Loucy (cell line): Measurements from ENCODE around the gene TMEM41A.

Experiments
- H2AFZ ChIP-seq: fragments of 200-600 bp; sonication (generic); 2 replicates; pipeline ENCODE4 v1.6.0; 2016; ENCODE audit warnings: antibody characterized with exemption, mild to moderate bottlenecking, low read length, moderate library complexity
- H3F3A ChIP-seq: fragments of 200-600 bp; 2 replicates; pipeline ENCODE4 v1.6.0; 2016; ENCODE audit warnings: antibody characterized with exemption, low read depth, mild to moderate bottlenecking
- H3K27me3 ChIP-seq: fragments of 200-600 bp; sonication (generic); 2 replicates; pipeline ENCODE4 v1.6.1; 2014; ENCODE audit warnings: low read length, mild to moderate bottlenecking; ENCODE audit not compliant: insufficient read depth, poor library complexity, severe bottlenecking
- H3K36me3 ChIP-seq: fragments of 200-600 bp; sonication (generic); 2 replicates; pipeline ENCODE4 v1.6.1; 2016; ENCODE audit warnings: low read length; ENCODE audit not compliant: insufficient read depth
- H3K4me1 ChIP-seq: fragments of 200-600 bp; sonication (generic); 2 replicates; pipeline ENCODE4 v1.5.1; 2014; ENCODE audit warnings: low read length, mild to moderate bottlenecking; ENCODE audit not compliant: insufficient read depth, poor library complexity, severe bottlenecking
- H3K4me2 ChIP-seq: fragments of 200-600 bp; sonication (generic); 2 replicates; pipeline ENCODE4 v1.6.0; 2014; ENCODE audit warnings: antibody characterized with exemption, low read length, low read depth, mild to moderate bottlenecking; ENCODE audit not compliant: poor library complexity, severe bottlenecking
- H3K4me3 ChIP-seq: fragments of 200-600 bp; sonication (generic); 2 replicates; pipeline ENCODE4 v1.5.1; 2014; ENCODE audit warnings: low read length, mild to moderate bottlenecking, mixed read lengths; ENCODE audit not compliant: poor library complexity, severe bottlenecking
- H3K79me2 ChIP-seq: fragments of 200-600 bp; sonication (generic); 2 replicates; pipeline ENCODE4 v1.6.1; 2014; ENCODE audit warnings: low read length; ENCODE audit not compliant: insufficient read depth
- H3K9ac ChIP-seq: fragments of 200-600 bp; sonication (generic); 2 replicates; pipeline ENCODE4 v1.6.0; 2014; ENCODE audit warnings: mild to moderate bottlenecking, low read depth, low read length, moderate library complexity; ENCODE audit not compliant: poor library complexity, severe bottlenecking
- H3K9me2 ChIP-seq: fragments of 200-600 bp; sonication (generic); replicated peaks from 2 replicates; pipeline ENCODE4 v1.6.1; 2016; ENCODE audit warnings: low read depth, low read length, mixed read lengths
- H3K9me3 ChIP-seq: fragments of 200-600 bp; sonication (generic); 2 replicates; pipeline ENCODE4 v1.6.1; 2014; ENCODE audit warnings: mild to moderate bottlenecking, antibody characterized with exemption, low read length, low read depth; ENCODE audit not compliant: insufficient read depth
- H4K20me1 ChIP-seq: fragments of 200-600 bp; sonication (generic); 2 replicates; pipeline ENCODE4 v1.6.0; 2014; ENCODE audit warnings: antibody characterized with exemption, low read length, mild to moderate bottlenecking; ENCODE audit not compliant: insufficient read depth, poor library complexity, severe bottlenecking
- EZH2phosphoT487 ChIP-seq: fragments of 200-600 bp; IDR thresholded peaks from 2 replicates; pipeline ENCODE4 v1.6.1; 2018; ENCODE audit warnings: antibody characterized with exemption, mild to moderate bottlenecking, moderate library complexity, borderline replicate concordance
- TF ChIP-seq, protein P1 (sequence below): fragments of 200-600 bp; sonication (generic); conservative IDR thresholded peaks from 2 replicates; pipeline ENCODE4 v1.5.1; 2014; ENCODE audit warnings: mild to moderate bottlenecking, antibody characterized with exemption, low read length

Gene TMEM41A

DNA sequence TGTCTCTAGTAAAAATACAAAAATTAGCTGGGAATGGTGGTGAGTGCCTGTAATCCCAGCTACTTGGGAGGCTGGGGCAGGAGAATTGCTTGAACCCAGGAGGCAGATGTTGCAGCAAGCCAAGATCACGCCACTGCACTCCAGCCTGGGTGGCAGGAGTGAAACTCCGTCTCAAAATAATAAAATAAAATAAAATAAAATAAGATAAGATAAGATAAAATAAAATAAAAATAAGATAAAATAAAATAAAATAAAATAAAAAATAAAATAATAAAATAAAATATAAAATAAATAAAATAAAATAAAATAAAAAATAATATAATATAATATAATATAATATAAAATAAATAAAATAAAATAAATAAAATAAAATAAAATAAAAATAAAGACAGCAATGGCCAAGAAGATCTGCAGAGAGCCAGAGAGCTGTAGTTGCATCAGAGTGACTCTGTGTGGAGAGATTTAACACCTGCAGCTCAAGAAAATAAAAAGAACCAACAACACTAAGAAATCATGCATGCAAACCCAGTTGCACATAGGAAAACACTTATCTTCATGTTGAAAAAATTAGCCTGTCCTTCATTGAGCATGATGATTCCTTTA lies 27.6 kb upstream of the TMEM41A start:
- no peak for TF ChIP-seq EZH2phosphoT487
- TF ChIP-seq, protein P1, sequence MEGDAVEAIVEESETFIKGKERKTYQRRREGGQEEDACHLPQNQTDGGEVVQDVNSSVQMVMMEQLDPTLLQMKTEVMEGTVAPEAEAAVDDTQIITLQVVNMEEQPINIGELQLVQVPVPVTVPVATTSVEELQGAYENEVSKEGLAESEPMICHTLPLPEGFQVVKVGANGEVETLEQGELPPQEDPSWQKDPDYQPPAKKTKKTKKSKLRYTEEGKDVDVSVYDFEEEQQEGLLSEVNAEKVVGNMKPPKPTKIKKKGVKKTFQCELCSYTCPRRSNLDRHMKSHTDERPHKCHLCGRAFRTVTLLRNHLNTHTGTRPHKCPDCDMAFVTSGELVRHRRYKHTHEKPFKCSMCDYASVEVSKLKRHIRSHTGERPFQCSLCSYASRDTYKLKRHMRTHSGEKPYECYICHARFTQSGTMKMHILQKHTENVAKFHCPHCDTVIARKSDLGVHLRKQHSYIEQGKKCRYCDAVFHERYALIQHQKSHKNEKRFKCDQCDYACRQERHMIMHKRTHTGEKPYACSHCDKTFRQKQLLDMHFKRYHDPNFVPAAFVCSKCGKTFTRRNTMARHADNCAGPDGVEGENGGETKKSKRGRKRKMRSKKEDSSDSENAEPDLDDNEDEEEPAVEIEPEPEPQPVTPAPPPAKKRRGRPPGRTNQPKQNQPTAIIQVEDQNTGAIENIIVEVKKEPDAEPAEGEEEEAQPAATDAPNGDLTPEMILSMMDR: no peak
- Histone ChIP-seq H3K27me3 (no peaks in the 10 kb centered on the region), H3K36me3 (no peaks in the 10 kb centered on the region), H3K79me2 (no peaks in the 10 kb centered on the region), H3K4me3 (no peak overlapping the region), H3K9me2 (no peaks in the 10 kb centered on the region), H4K20me1 (no peaks in the 10 kb centered on the region), H3K9me3 (no peaks in the 10 kb centered on the region), H3K9ac (no peak overlapping the region), H3F3A (no peaks in the 10 kb centered on the region), H3K4me1 (no peaks in the 10 kb centered on the region), H2AFZ (no peak overlapping the region), H3K4me2 (no peak overlapping the region)

DNA sequence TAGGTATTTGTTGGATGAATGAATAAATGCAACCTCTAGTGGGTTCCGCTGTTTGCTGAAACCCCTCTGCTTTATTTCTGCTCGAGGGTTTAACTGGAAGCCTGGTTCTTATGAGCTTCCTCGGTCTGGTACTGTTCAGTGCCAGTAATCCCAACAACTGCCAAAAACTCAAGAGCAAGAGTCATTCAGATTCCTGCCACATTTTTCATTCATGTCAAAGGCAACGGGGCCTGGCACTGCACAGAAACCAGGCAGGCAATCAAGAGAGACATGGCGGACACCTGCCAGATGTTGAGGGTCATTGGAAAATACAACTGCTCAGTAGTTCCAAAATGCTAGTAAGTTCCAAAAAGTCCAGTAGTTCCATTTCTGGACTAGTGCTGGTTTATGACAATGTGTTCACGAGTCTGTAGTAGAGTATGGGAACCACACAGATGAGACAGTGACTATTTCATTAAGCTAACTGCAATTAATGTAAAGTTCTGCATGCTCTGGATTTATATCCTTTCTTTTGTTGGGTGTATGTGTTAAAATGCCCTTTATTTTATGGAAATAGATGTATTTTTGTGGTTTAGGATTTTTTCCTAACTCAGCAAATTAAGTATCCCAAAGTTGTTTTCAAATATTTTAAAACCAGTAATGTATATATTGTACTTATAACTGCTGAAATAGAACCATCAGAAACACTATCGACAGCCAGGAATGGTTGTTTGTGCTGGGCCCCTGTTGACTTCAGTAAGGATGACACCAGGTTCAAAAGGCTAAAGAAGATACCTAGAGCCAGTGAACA lies 22.7 kb upstream of the TMEM41A start:
- no peaks in the 10 kb centered on the region for H3K9me2 ChIP-seq
- peaks cover 3% of the 10 kb centered on the region for H3K27me3 ChIP-seq
- H3K79me2 ChIP-seq: no peaks in the 10 kb centered on the region
- no peak overlapping the region for H3K4me3 ChIP-seq
- H3K36me3 ChIP-seq: no peaks in the 10 kb centered on the region
- H3K4me2 ChIP-seq: no peak overlapping the region
- no peaks in the 10 kb centered on the region for H3K4me1 ChIP-seq
- H2AFZ ChIP-seq: no peak overlapping the region
- no peaks in the 10 kb centered on the region for H3K9me3 ChIP-seq
- H3F3A ChIP-seq: no peaks in the 10 kb centered on the region
- no peaks in the 10 kb centered on the region for H4K20me1 ChIP-seq
- no peak overlapping the region for H3K9ac ChIP-seq
- TF ChIP-seq, protein P1: no peak
- TF ChIP-seq EZH2phosphoT487: no peak

DNA sequence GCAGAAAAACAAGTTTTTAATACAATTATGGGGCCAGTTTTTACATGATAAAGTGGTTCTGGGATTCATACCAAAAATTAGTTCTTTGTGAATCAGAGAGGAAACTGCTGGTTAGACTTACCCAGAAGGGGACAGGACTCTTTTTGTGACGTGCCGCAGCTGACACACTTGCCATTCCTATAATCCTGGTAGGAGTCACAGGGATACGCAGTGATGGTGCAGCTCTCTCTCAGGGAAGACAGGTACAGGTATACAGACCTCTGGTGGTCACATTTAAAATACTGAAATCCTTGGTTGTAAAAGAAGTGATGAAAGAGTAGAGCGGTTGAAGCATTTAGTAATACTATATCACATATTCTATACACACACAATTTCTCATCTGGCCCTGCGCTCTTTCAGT lies 20.2 kb upstream of the TMEM41A start:
- TF ChIP-seq EZH2phosphoT487: no peak
- TF ChIP-seq, protein P1: no peak
- H3K36me3 ChIP-seq: no peaks in the 10 kb centered on the region
- H3K79me2 ChIP-seq: no peaks in the 10 kb centered on the region
- H2AFZ ChIP-seq: no peak overlapping the region
- H3K9me2 ChIP-seq: no peaks in the 10 kb centered on the region
- no peaks in the 10 kb centered on the region for H3K9me3 ChIP-seq
- H3K4me3 ChIP-seq: no peak overlapping the region
- no peak overlapping the region for H3K9ac ChIP-seq
- no peaks in the 10 kb centered on the region for H4K20me1 ChIP-seq
- no peak overlapping the region for H3K4me2 ChIP-seq
- H3F3A ChIP-seq: no peaks in the 10 kb centered on the region
- peaks cover 3% of the 10 kb centered on the region for H3K27me3 ChIP-seq
- H3K4me1 ChIP-seq: no peaks in the 10 kb centered on the region
